SW 1271 (cell line): Measurements from ENCODE around the gene ANKRD55.
"Not testable (repeated sequence)": the region's sequence is repeated elsewhere in the genome, so short reads cannot be mapped to it uniquely, and the experiment has no call there.

Experiments
- DNase-seq, 2 experiments: peaks; one replicate each; lab custom pipeline; 2025; lab: John Stamatoyannopoulos, UW

ANKRD55 gene

GRCh38 chr5:56102889-56103288, 130.2 kb downstream of the ANKRD55 start:
- no peak for DNase-seq

- DNase-seq = not testable (repeated sequence)
Observed at GRCh38 chr5:56102207-56102606, 130.9 kb downstream of the ANKRD55 start.

- no peak for DNase-seq
Observed at GRCh38 chr5:56101180-56101579, 131.9 kb downstream of the ANKRD55 start.

- DNase-seq = no peak
Observed at GRCh38 chr5:56100439-56101176, 132.5 kb downstream of the ANKRD55 start.

- DNase-seq = no peak
Observed at GRCh38 chr5:56099346-56099745, 133.8 kb downstream of the ANKRD55 start.

- DNase-seq = no peak
Observed at GRCh38 chr5:56097055-56097454, 136.1 kb downstream of the ANKRD55 start.

GRCh38 chr5:56095579-56096102, 137.5 kb downstream of the ANKRD55 start:
- no peak for DNase-seq

- DNase-seq = no peak
Observed at GRCh38 chr5:56094579-56095361, 138.4 kb downstream of the ANKRD55 start.

- no peak for DNase-seq
Observed at GRCh38 chr5:56093970-56094369, 139.2 kb downstream of the ANKRD55 start.

GRCh38 chr5:56092115-56092514, 141.0 kb downstream of the ANKRD55 start:
- no peak for DNase-seq

GRCh38 chr5:56091664-56092063, 141.5 kb downstream of the ANKRD55 start:
- no peak for DNase-seq

GRCh38 chr5:56090793-56091460, 142.2 kb downstream of the ANKRD55 start:
- no peak for DNase-seq

- DNase-seq = no peak
Observed at GRCh38 chr5:56088967-56089829, 143.9 kb downstream of the ANKRD55 start.

- DNase-seq = no peak
Observed at GRCh38 chr5:56088431-56088949, 144.6 kb downstream of the ANKRD55 start.

- no peak for DNase-seq
Observed at GRCh38 chr5:56085193-56085592, 147.9 kb downstream of the ANKRD55 start.

GRCh38 chr5:56083286-56083854, 149.8 kb downstream of the ANKRD55 start:
- DNase-seq = no peak

GRCh38 chr5:56081053-56081642, 152.0 kb downstream of the ANKRD55 start:
- DNase-seq = not testable (repeated sequence)

- DNase-seq = no peak
Observed at GRCh38 chr5:56080375-56081052, 152.6 kb downstream of the ANKRD55 start.

- DNase-seq = not testable (repeated sequence)
Observed at GRCh38 chr5:56079157-56079500, 154.0 kb downstream of the ANKRD55 start.
